H1 (cell line): ENCODE data around the gene COX7B2. TPM values are rescaled to one million over a fixed set of nuclear protein-coding genes. Genes with fewer than 3 reads are reported as not detected.

Source experiments
- KDM1A ChIP-seq: fragments of 200-600, 300-600 bp; sonication (generic); IDR thresholded peaks from 2 replicates; pipeline ENCODE4 v1.7.1; 2016; ENCODE audit warnings: mild to moderate bottlenecking, low read length, borderline replicate concordance
- KDM5A ChIP-seq: fragments of 200-600 bp; IDR thresholded peaks from 2 replicates; pipeline ENCODE4 v1.7.1; 2012; ENCODE audit warnings: mild to moderate bottlenecking, low read length, inconsistent platforms, mixed read lengths
- POLR2A ChIP-seq, 2 experiments: IDR thresholded peaks; 1 replicate in 1 of 2; 2 replicates in 1 of 2; pipeline ENCODE4 v1.6.1; 2011; ENCODE audit warnings: low read depth in 2 of 2, low read length in 2 of 2, mild to moderate bottlenecking in 2 of 2; ENCODE audit errors: control extremely low read depth in 1 of 2
- RBBP5 ChIP-seq: IDR thresholded peaks from 2 replicates; pipeline ENCODE4 v1.7.1; 2012; ENCODE audit warnings: low read depth, mild to moderate bottlenecking, inconsistent platforms, low read length, moderate library complexity, borderline replicate concordance
- USF2 ChIP-seq: IDR thresholded peaks from 2 replicates; pipeline ENCODE4 v1.6.1; 2011; ENCODE audit warnings: low read length, improper control_type of control experiment
- polyA plus RNA-seq, 7 experiments: library from polyadenylated mRNA; depleted of rRNA in 3 of 7; stranded (reverse) in 5 of 7; unstranded in 2 of 7; fragments of >200 nt in 5 of 7; fragments of 200-250 nt in 2 of 7; gene quantifications; 1 replicate in 5 of 7; 2 replicates in 1 of 7; 4 replicates in 1 of 7; pipeline versions ENCODE4 v1.2.1 to v1.2.3, GENCODE V29; 2011 to 2013; ENCODE audit warnings: missing spikeins in 2 of 7, mixed read lengths in 2 of 7
- total RNA-seq: library from RNA; stranded (reverse); fragmentation: NEBNext Ultra II Directional; extraction: Animal tissue kit (Norgen Biotek cat#: 25700); gene quantifications from 2 replicates; pipeline ENCODE4 v1.2.1, GENCODE V29; 2021

COX7B2 gene
- total and polyA plus RNA-seq, 2 of the 8 experiments (the other 6 are each of a cell fraction or from before 2014, with no cell fraction given), result not detected

DNA sequence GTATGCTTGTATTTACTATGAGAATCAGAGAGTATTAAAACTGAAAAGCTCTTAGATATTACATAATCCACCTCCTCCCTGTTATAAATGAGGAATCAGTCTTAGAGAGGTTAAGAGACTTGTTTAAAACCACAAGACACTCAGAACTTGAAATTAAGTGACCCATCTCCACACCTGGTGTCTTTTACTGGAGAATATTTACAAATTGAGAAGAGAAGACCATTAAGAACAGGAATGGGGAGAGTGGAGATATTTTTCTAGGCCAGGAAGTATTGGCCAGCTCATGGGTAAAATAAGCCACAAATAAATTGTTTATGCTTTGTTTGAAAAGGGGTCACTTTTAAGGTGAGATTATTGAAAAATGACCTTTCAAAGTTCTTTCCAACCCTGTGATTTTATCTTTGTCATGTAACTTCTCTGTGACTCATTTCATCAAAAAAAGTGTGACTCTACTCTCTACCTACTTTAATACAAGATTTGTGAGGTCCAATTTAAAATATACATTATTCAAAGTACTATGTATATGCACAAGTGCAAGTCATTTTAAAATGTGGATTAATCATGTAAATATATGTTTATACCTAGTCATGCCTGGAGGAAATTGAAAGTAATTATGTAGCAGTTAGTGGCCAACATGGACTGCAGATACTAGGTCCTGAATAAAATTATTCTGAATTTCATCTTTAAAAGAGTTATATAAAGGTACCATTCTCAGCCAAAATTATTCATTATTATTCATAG lies 15.9 kb upstream of the COX7B2 start (continued):
- TF ChIP-seq RBBP5, result no peak
- TF ChIP-seq KDM1A, result no peak
- no peak for TF ChIP-seq USF2
- TF ChIP-seq KDM5A, result no peak
- TF ChIP-seq POLR2A (IDR thresholded peaks at IDR 0.05; ENCODE audit: control extremely low read depth in 1 of 2, low read depth in 2 of 2, low read length in 2 of 2), result no peak
